Esophagus squamous epithelium (tissue), 5 donors: ENCODE data around the gene ITM2C. TPM values are rescaled to one million over a fixed set of nuclear protein-coding genes. Genes with fewer than 3 reads are reported as not detected.

Experiments used
- DNase-seq: peaks from one replicate; lab custom pipeline; 2025; lab: John Stamatoyannopoulos, UW
- H3K27ac ChIP-seq, 4 donors: fragments of 200-600 bp; sonication (generic); one replicate each; pipeline ENCODE4 v1.5.1; 2016 to 2019; ENCODE audit warnings: mild to moderate bottlenecking in 1 of 4
- H3K27me3 ChIP-seq, 4 donors: fragments of 200-600 bp; sonication (generic); 1 replicate in 3 of 4; 2 replicates in 1 of 4; pipeline versions ENCODE4 v1.5.1 to v1.6.0; 2017 to 2021; ENCODE audit warnings: antibody characterized with exemption in 1 of 4
- H3K36me3 ChIP-seq, 3 donors: fragments of 200-600 bp; sonication (generic); one replicate each; pipeline ENCODE4 v1.5.1; 2016 to 2019
- H3K4me1 ChIP-seq, 3 donors: fragments of 200-600 bp; sonication (generic); one replicate each; pipeline ENCODE4 v1.5.1; 2017 to 2019
- H3K4me3 ChIP-seq, 4 donors: fragments of 200-600 bp; sonication (generic); 1 replicate in 3 of 4; 2 replicates in 1 of 4; pipeline ENCODE4 v1.5.1; 2016 to 2019; ENCODE audit warnings: mild to moderate bottlenecking in 2 of 4, moderate library complexity in 1 of 4
- H3K9me3 ChIP-seq, 3 donors: fragments of 200-600 bp; sonication (generic); one replicate each; pipeline ENCODE4 v1.5.1; 2016 to 2019
- CTCF ChIP-seq, 6 experiments: fragments of 450-650 bp in 4 of 6; fragments of 200-600 bp in 2 of 6; sonication (generic) in 2 of 6; IDR thresholded peaks; one replicate each; pipeline ENCODE4 v1.5.1; 2016 to 2019; ENCODE audit warnings: antibody characterized with exemption in 6 of 6, mild to moderate bottlenecking in 4 of 6, moderate library complexity in 4 of 6
- POLR2A ChIP-seq, 4 donors: fragments of 450-650 bp; IDR thresholded peaks; one replicate each; pipeline ENCODE4 v1.6.1; 2017; ENCODE audit warnings: antibody characterized with exemption in 4 of 4, mild to moderate bottlenecking in 4 of 4, moderate library complexity in 3 of 4
- WGBS, 2 donors: methylation state at CpG; one replicate each; pipeline ENCODE4 v1.1.5; 2018; 5-methylcytosine and 5-hydroxymethylcytosine counted together
- intact Hi-C: fragments of 100-400 bp; cut with DNase I; formaldehyde crosslinking; loops from one replicate; pipeline ENCODE4 v1.15.0; 2022
- total RNA-seq, 4 donors: library from RNA; depleted of rRNA; stranded (reverse); fragments of >200 nt; gene quantifications; one replicate each; pipeline ENCODE4 v1.1.0, GENCODE V29; 2016
- donor health status: DM: yes; HTN: yes; CAD: no.

ITM2C gene
- total RNA-seq, 4 donors from 2014 or later, result 3.8 to 31.9 (median 10.3) TPM

GRCh38 chr2:230865766-230866755 lies 1.3 kb downstream of the ITM2C start:
- no peaks in the 10 kb centered on the region for H3K36me3 ChIP-seq
- no peak for DNase-seq
- H3K27ac ChIP-seq, result peak overlapping the region; percentile 6 to 75 (median 72)
- H3K4me1 ChIP-seq, result peaks cover 26 to 72% (median 37%) of the 10 kb centered on the region in 3 donors
- H3K9me3 ChIP-seq, result no peaks in the 10 kb centered on the region
- intact Hi-C loops, result no loop called here
- WGBS, 2 donors, result 7 to 18% methylated on average over 9 to 14 of the region's 35 CpGs
- peak overlapping the region; percentile 48 to 82 (median 66) for H3K4me3 ChIP-seq
- H3K27me3 ChIP-seq, result peaks cover 0 to 52% (median 0%) of the 10 kb centered on the region in 4 donors
- TF ChIP-seq CTCF (IDR thresholded peaks at IDR 0.05) (no peak), POLR2A (IDR thresholded peaks at IDR 0.05) (no peak)

- intact Hi-C loops, result no loop called here
- Histone ChIP-seq H3K4me3 (no peak overlapping the region), H3K27ac (peak overlapping the region in 3 of 4 donors; percentile 69 to 75 (median 73)), H3K27me3 (peaks cover 0 to 44% (median 0%) of the 10 kb centered on the region in 4 donors), H3K9me3 (no peaks in the 10 kb centered on the region), H3K4me1 (peaks cover 33 to 80% (median 40%) of the 10 kb centered on the region in 3 donors), H3K36me3 (no peaks in the 10 kb centered on the region)
- 29 to 39% methylated on average over 10 to 11 of the region's 13 CpGs for WGBS, 2 donors
- TF ChIP-seq CTCF (IDR thresholded peaks at IDR 0.05) (no peak), POLR2A (IDR thresholded peaks at IDR 0.05) (no peak)
- no peak for DNase-seq
Measured at GRCh38 chr2:230866756-230867523, 2.2 kb downstream of the ITM2C start.

- no peak for DNase-seq
- H3K27me3 ChIP-seq, result peaks cover 0 to 30% (median 0%) of the 10 kb centered on the region in 4 donors
- H3K4me3 ChIP-seq, result no peak overlapping the region
- WGBS, 2 donors, result 64 to 72% methylated on average over 10 to 12 of the region's 15 CpGs
- H3K9me3 ChIP-seq, result no peaks in the 10 kb centered on the region
- H3K27ac ChIP-seq, result peak overlapping the region in 3 of 4 donors; percentile 69 to 79 (median 75)
- H3K36me3 ChIP-seq, result no peaks in the 10 kb centered on the region
- intact Hi-C loops, result no loop called here
- peaks cover 33 to 95% (median 40%) of the 10 kb centered on the region in 3 donors for H3K4me1 ChIP-seq
- TF ChIP-seq POLR2A (IDR thresholded peaks at IDR 0.05) (no peak), CTCF (IDR thresholded peaks at IDR 0.05) (no peak)
Measured at GRCh38 chr2:230868161-230868946, 3.6 kb downstream of the ITM2C start.

- intact Hi-C loops, result no loop called here
- no peak for TF ChIP-seq POLR2A (IDR thresholded peaks at IDR 0.05)
- Histone ChIP-seq H3K9me3 (no peaks in the 10 kb centered on the region), H3K36me3 (no peaks in the 10 kb centered on the region), H3K4me1 (peaks cover 33 to 94% (median 40%) of the 10 kb centered on the region in 3 donors), H3K4me3 (no peak overlapping the region), H3K27me3 (peaks cover 0 to 21% (median 0%) of the 10 kb centered on the region in 4 donors), H3K27ac (peak overlapping the region in 3 of 4 donors; percentile 69 to 79 (median 75))
- 75 to 85% methylated on average over 16 to 17 of the region's 19 CpGs for WGBS, 2 donors
- DNase-seq, result no peak
Measured at GRCh38 chr2:230868947-230869913, 4.5 kb downstream of the ITM2C start.
